Prostate gland (tissue), 2 donors: ENCODE data around the gene CNTN4.

Source experiments
- CTCF ChIP-seq, 4 experiments: fragments of 200-600 bp in 2 of 4; fragments of 450-650 bp in 2 of 4; sonication (generic) in 2 of 4; IDR thresholded peaks; 1 replicate in 3 of 4; 2 replicates in 1 of 4; pipeline ENCODE4 v1.5.1; 2016 to 2019; ENCODE audit warnings: antibody characterized with exemption in 4 of 4, mild to moderate bottlenecking in 2 of 4, moderate library complexity in 2 of 4
- POLR2A ChIP-seq: fragments of 450-650 bp; IDR thresholded peaks from one replicate; pipeline ENCODE4 v1.6.1; 2016; ENCODE audit warnings: antibody characterized with exemption, mild to moderate bottlenecking
- POLR2AphosphoS5 ChIP-seq: sonication (generic); formaldehyde crosslinking; IDR thresholded peaks from one replicate; pipeline ENCODE4 v1.6.1; 2017; ENCODE audit warnings: antibody characterized with exemption

- no peak for TF ChIP-seq POLR2A
- TF ChIP-seq CTCF (IDR thresholded peaks at IDR 0.05): no peak
- TF ChIP-seq POLR2AphosphoS5: no peak
Observed at GRCh38 chr3:2458816-2459215, 360.1 kb downstream of the CNTN4 start.
